GM21576 (cell line): ENCODE measurements around the gene RING1.

Experiments
- ATAC-seq: cut with Tn5 transposase; IDR thresholded peaks from one replicate; pipeline ENCODE4 v1.9.1; 2021; ENCODE audit warnings: mild to moderate bottlenecking, moderate library complexity; ENCODE audit not compliant: unreplicated experiment

The RING1 gene

DNA sequence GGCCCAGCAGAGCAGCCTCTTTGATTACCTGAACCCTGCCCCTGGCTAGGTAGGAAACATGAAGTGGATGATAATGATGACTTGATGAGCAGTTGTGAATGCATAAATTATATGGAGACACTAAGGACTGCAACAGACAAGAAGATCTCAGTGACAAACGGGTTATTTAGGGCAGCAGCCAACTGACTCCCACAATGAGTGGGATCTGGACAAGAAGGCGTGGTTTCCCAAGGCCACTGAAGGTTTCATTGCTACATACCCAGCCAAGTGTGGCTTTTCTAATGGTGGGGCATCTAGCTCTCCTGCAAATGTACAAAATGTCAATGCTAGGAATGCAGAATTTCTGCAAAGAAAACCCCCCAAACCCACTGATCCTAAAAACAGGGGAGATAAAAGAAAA is 29.4 kb downstream of the RING1 start:
- ATAC-seq, result no peak

DNA sequence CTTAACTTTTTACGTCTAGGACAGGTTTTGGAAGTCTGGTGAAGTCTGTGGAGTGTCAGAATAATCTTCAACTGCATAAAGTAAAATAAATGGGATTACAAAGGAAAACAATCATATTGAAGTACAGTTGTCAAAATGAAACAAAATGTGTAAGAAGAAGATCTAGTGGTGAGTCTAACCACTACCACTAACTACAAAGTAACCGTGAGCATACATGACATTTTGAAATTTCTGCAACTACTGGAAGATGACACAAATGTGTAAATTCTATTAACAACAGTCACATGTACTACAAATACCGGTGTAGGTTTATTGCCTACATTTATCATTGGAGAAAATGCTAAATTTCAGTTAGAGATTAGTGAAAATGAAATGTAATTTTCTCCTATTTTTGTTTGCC is 33.7 kb downstream of the RING1 start:
- ATAC-seq, result no peak

DNA sequence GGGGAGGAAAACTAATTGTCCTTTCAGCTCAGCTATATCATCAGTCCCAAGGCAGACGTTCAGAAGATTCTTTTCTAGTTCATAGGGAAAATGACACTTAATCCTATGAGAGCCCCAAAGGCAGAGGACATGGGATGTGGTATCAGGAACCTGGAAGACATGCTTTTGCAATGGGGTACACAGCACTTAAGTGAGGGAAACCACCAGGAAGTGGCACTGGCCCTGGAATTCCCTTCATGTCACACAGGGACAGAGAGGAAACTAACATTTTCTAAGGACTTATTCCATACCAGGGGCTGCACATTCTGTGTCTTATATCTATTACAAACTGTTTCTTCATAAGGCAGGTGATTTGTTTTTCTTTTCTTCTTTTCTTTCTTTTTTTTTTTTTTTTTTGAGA is 35.2 kb downstream of the RING1 start:
- no peak for ATAC-seq

DNA sequence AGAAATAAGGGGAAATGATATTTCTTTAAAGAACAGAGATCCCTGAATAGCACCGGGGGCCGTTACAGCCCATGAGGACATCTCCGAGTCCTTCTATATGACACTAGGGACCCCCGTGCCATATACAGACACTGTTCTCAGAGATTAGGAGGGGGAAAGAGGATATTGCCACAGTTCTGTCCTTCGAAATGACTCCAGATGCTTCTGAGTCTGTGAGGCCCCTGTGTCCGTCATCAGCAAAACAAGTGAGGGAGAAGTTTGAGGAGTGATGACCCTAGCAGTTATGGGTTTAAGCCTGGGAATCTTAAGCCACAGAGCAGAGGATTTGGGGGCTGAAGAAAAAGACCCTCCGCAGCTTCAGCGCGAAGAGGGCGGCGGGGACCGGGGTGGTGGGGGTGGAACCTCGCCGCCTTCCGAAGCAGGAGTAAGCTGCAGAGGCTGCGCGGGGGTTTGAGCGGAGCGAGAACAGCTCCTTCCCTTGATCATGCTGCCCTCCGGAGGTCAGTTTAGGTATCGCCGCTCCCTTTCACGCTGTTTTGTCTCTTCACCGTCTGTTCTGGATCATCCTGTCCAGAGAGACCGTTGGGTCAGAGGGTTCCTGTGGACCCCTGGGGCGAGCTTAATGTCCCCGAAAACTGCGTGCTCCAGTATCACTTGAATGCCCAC is 39.8 kb downstream of the RING1 start:
- peak; percentile 35 for ATAC-seq

DNA sequence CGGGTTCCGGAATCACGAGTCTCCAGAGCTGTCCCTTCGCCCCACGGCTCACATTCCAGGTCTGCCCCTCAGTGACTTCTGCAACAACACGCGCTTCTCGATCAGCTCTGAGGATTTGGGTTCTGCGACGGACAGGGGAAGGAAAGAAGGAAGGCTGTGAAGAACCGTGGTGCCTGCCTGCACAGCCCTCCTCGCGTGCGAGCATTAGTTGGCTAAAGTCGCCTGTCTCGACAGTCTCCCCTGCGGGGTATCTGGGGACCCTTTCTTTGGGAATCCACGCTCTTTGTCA is 40.3 kb downstream of the RING1 start:
- no peak for ATAC-seq

DNA sequence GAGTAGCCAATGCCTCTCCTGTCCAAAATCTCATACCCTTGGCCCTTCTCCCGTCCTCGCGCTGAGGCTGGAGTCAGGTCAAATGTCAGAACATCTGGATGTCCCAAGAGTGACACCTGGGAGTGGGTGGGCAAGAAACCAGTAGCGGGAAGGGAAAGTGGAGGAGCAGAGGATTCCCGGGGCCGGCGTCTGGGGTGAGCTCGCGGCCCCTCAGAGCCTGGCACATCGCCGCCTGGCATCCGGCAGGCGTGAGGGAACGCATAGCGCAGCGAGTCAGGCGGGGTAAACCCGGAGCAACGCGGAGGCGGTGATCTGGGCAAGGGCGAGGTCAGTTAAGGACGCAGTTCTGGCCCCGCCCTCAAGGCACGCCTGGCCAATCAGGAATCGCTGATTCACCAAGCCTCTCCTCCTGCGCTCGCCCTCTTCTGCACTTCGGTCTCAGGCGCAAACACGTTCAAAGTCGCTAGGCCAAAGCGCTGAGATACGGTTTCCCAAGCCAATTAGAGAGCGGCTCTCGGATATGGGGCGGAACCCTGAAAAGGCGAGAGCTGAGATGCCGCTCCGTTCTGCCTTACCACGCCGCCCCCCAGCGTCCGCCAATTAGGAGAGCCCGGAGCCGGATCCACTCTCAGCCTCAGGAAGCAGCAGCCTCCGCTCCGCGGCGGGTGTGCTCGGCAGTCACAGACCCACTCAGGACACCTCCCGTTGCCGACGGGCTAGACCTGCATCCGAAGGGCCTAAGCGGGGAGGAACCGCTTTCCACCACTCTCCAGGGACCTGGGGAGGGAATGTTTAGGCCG is 40.8 kb downstream of the RING1 start:
- peak; percentile 86 for ATAC-seq

DNA sequence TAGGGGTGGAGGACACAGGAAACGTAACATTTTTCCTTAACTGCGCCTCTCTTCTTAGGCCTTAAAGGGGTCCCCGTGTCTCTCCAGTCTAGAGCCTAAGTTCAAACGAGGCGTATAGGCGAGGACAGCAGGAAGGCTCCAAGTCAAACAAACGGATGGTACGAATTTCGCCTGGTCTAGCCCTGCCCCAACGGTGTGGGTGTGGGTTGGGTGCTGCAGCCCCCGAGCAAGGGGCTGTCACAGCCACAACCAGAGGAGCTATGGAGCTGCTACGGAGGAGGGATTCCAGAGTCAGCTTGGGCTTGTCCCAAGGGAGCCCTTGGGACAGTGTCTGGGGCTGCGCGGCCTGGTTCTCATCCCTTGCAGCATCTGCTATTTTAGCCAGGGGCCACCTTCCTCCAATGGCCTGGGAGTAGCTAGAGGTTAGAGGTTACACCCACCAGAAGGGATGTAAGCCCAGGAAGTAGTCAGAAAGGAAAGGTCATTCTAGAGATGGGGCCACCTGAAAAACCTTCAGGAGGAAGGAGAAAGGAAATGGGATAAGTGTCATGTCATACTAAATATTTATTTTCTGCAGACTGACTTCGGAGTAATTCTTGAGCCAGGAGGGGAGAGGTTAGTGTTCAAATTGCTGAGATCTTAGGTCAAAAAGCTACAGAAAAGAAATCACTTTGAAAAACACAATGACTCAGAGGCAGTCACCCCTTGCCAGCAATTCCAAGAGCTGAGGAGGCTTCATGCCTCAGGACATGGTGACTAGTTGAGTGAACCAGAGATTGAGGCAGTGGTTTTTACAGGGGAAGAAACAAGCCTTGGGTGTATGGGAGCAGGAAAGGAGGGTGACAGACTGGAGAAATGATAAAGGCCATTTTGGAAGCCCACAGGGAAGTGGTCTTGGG is 41.7 kb downstream of the RING1 start:
- ATAC-seq, result no peak

DNA sequence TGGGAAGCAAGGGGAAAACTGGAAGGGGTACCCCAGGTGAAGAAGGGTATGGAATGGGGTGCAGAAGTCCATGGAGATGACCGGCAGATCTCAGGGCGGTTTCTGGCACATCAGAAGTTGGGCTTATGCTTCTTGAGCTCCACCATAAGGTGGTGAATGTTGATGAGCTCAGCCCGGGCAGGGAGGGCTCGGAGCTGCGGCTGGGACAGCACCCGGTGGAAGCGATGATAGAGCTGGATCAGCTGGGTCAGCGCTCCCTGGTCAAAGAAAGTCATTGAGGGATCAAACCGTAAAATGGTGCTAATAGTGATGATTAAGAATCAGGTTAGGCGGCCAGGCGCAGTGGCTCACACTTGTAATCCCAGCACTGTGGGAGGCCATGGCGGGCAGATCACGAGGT is 42.4 kb downstream of the RING1 start:
- no peak for ATAC-seq

DNA sequence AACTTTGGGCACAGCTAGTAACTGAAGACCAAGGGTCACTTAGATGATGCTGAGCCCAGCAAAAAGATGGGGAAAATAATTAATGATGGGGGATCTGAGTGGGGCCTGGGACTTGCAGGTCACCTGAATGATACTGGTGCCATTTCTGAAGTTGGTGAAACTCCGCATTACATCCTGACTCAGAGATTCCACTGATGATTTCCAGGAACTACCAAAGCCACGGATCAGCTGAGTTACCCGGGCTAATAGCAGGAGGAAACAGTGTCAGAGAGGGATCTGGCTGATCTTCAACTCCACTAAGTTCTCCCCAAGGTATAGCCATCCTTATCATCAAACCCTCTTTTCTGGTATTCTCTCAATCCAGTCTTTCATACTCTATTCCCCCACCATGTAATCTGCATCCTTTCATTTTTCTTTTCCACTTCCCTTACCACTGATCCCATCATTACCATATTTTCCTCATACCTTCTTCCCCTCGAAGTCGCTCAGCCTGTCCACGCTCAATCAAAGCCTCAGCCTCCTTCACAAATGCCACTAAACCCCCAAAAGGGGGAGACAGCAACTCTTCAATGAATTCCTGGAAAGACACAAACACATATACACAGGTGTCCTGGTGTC is 43.2 kb downstream of the RING1 start:
- ATAC-seq, result no peak

DNA sequence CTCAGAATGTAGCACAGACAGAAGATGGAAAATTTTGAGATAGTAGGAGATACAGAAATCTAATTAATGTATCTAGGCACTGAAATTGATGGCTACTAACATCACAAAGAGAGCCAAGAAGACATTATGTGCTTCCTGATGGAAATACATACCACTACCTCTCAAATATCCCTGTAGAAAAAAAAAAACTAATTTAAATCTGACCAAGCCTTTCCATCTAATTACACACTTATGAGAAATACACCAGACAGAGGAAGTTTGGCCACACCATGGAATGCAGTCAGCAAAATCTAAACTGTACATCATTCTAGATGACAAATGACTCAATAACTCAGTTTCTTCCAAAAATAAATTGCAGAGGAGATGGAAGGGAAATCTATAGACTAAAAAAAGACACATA is 44.5 kb downstream of the RING1 start:
- no peak for ATAC-seq

DNA sequence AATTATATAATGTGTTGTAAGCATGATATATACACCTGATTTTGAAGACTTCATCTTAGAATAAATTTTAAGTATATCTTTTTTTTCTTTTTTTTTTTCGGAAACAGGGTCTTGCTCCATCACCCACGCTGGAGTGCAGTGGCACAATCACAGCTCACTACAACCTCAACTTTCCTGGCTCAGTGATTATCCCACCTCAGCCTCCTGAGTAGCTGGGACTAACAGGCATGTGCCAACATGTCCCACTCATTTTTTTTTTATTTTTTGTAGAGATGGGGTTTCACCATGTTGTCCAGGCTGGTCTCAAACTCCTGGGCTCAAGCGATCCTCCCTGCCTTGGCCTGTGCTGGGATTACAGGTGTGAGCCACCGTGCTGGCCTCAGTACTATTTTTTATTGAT is 46.3 kb downstream of the RING1 start:
- no peak for ATAC-seq

DNA sequence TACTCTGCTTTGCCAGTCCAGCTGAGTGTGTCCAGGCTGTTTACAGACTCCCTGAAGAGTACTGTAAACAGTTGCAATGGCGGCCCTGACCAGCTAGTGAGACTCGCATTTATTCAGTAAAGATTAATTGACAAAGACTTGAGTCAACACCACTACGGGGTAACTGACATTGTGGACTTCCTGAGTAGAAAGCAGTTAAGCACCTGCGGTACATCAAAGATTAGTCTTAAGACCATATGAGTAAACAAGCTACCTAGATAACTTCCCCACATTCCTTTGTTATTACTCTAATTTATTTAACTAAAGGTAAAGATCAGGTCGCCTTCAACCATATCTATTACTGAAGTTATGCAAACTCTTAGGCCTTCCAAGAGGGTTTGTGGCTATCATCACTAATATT is 50.7 kb downstream of the RING1 start:
- ATAC-seq, result no peak
